GM19438 (cell line): ENCODE measurements around the gene EIF2B4.
A peak's percentile ranks its signal among the peaks of the same experiment; 100 is the strongest.
"Not testable (repeated sequence)": the region's sequence is repeated elsewhere in the genome, so short reads cannot be mapped to it uniquely, and the experiment has no call there.

ENCODE experiments used
- ATAC-seq: cut with Tn5 transposase; IDR thresholded peaks from one replicate; pipeline ENCODE4 v1.9.1; 2021; ENCODE audit warnings: low read depth; ENCODE audit not compliant: unreplicated experiment

The EIF2B4 gene

DNA sequence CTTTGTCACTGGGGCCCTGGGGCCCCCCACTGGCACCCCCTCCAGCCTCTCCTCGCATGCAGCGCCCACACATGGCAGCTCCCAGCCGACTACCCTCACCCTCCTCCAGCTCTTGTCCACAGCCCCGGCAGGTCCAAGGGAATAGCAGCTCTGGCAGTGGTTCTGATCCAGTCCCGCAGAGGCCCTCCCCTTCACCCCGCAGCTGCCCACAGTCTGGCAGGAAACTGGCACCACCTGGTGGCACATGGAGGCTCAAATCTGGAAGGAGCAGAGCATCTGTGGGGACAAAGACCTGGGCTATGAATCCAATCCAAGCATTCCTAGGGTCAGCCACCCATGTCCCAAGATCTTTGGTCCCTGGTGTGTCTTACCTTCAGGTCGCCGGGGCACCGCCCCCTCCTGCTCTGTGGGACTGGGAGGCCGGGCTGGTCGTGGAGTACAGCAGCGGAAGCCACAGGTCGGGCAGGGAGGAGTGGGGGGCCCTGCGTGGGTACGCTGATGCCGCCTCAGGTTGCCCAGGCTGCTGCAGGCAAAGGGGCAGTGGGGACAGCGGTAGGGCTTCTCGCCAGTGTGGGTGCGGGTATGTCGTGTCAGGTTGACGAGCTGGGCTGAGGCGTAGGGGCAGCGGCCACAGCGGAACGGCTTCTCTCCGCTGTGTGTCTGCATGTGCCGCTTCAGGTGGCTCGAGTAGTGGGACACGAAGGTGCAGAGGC is 8.1 kb upstream of the EIF2B4 start:
- no peak for ATAC-seq

DNA sequence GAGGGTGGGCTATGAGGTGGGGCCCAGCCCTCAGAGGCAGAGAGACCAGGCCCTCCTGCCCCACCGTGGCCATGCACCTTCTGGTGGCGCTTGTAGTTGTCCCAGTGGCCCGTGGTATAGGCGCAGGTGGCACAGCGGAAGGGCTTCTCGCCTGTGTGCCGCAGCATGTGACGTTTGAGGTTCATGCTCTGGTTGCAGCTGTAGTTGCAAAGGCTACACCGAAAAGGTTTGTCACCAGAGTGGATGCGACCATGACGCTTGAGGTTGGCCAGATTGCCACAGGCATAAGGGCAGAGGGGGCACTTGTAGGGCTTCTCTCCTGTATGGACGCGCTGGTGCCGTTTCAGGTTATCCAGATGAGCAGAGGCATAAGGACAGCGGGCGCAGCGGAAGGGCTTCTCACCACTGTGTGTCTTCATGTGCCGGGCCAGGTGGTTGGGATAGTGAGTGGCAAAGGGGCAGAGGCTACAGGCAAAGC is 7.5 kb upstream of the EIF2B4 start:
- ATAC-seq = no peak

DNA sequence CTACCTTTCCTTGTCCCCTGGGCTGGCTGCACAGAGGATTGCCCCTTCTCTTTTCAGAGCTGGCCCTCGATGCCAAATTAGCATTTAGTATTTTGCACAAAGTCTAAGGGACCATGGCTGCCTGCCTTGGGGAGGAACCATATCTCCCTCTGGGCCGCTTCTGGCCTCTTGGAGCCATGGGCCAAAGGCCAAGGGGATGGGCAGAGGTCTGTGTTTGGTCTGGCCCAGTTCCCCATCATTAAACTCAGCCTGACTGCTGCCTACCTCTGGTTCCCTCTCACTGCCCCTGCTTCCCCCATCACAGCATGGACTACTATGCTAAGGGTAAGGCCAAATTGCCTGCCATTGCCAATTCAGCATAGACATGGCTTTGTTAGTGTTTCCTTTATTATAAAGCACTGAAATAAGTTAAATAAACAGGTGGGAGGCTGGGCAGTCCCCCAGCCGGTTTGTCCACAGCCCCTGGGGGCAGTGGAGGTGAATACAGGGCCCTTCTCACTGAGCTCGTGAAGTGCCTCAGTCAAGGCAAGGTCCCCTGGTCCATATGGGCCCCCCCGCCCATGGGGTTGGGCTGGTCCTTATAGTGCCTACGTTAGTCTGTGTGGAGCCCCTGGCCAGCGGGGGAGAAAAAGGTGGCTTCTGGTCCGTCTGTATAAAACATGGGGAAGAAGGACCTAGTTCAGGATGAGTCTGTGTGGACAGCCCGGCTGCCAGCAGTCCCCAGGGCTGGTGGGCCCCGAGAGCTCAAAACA is 6.9 kb upstream of the EIF2B4 start:
- no peak for ATAC-seq

DNA sequence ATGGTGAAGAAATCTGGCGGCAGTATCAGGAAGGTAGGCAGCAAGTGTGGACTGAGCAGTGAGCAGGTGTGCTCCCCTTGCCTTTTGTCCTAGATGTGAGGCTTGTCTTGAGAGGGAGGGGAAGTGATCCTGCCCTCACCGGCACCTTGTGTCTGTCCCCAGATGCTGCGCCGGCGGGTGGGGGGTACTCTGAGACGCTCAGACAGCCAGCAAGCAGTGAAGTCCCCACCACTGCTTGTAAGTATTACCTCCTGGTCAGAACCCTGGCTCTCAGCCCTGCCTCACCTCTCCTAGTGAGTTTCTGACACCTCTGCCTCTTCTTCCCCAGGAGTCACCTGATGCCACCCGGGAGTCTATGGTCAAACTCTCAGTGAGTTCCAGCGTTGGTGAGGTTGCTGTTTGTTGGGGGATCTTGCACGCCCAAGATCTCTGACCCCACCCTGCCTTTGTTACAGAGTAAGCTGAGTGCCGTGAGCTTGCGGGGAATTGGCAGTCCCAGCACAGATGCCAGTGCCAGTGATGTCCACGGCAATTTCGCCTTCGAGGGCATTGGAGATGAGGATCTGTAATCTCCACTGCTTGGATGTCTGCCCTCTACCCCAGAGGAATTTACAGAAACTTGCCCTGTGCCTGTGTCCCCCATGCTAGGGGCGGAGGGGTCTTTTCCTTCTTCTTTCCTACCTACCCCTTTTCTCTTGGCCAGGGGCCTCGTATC is 6.2 kb upstream of the EIF2B4 start:
- no peak for ATAC-seq

DNA sequence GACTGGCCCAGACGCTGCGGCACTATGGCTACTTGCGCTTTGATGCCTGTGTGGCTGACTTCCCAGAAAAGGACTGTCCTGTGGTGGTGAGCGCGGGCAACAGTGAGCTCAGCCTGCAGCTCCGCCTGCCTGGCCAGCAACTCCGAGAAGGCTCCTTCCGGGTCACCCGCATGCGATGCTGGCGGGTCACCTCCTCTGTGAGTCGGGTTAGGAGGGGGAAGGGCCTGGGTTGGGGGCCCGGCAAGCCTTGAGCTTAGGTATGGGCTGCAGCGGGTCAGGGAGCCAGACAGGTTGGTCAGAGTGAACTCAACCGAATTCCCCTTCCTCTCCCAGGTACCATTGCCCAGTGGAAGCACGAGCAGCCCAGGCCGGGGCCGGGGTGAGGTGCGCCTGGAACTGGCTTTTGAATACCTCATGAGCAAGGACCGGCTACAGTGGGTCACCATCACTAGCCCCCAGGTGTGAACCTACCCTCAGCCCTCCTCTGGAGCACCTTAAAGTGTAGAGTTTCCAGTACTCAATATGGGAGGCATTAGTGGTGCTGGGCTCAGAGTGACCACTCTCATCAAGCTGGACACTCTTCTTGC is 5.5 kb upstream of the EIF2B4 start:
- no peak for ATAC-seq

DNA sequence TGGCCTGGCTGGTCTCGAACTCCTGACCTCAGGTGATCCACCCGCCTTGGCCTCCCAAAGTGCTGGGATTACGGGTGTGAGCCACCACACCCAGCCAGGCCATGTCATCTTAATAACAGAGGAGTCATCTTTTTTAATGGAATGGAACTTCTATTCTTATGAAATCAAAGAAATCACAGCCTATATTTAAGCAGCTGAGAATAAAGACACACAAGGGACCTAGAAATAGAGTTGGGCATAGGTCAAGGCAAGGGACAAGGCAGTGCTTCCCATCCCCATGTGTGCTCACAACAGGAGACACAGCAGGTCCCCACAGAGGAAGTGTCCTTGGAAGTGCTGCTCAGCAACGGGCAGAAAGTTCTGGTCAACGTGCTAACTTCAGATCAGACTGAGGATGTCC is 3.4 kb upstream of the EIF2B4 start:
- ATAC-seq = no peak

DNA sequence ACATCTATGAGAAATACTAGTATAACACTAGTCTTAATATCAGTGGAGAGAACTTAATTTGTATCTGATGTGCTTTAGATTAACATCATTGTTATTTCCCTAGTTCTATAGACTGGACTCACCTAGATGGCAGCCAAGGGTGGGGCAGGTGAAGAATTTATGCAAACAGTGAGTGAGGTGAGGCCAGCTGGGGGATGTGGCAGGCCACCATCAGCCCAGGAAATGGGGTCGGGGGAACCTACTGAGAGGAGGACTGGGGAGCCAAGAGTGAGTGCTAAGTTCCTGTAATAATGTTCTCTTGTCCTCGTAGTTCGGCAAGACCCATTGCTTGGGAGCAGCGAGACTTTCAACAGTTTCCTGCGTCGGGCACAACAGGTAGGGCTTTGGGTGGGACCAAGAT is 2.8 kb upstream of the EIF2B4 start:
- ATAC-seq = no peak

DNA sequence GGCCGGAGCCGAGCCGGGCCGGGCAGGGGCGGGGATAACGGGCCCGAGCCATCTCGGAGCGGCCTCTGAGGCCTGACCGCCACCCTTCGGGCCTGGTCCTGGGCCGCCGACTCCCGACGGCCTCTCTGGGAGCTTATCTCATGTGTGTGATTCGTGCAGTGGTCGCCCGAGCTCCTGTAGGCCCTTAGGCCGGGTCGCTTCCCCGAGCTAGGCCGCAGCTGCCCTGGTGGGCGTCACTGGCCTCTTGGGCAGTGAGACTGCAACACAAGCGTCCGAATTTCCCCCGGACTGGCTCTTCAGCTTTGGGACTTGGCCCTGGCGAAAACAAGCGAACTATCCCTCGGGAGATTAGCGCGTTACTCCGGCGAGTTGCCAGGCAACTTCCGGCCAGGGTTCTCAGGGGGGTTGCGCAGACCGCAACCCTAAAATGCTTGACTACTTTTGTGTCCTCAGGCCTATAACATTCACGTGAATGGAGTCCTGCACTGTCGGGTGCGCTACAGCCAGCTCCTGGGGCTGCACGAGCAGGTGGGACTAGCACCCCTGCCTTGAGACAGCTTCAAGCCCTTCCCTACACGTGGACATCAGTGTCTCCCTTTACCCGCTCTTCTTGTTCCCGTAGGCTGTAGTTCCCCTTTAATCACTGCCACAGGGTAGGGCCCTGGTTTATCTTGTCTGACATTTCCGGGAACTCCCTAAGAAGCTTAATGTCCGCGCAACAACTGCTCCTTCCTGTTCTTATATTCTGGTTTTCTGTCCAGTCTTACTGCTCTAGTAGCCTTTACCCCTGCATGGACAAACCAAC is 880 bp upstream of the EIF2B4 start:
- ATAC-seq = peak; percentile 28

DNA sequence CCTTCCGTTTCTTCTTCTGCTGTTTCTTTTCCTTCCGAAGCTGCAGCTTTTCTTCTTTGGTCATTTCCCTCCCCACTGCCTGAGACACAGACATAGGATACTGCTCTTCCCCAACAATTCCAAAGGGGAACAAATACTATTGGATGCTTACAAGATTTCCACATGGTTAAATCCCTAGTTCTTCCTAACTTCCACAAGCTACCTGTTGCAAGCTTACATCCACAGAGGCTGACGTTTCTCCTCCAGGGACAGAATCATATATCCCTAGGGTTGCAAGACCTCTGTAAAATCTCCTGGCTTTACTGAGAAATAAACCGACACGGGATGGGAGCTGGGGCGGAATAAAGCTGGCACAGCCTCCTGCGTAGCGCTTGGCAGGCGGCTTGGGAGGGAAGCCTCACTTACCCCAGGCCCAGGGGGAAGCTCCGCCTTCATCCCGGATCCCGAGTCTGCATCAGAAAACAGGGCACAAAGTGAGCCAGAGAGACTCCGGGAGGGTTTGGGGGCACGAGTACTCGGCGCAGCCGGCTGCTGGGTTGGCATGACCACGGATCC is 590 bp downstream of the EIF2B4 start:
- ATAC-seq = no peak

DNA sequence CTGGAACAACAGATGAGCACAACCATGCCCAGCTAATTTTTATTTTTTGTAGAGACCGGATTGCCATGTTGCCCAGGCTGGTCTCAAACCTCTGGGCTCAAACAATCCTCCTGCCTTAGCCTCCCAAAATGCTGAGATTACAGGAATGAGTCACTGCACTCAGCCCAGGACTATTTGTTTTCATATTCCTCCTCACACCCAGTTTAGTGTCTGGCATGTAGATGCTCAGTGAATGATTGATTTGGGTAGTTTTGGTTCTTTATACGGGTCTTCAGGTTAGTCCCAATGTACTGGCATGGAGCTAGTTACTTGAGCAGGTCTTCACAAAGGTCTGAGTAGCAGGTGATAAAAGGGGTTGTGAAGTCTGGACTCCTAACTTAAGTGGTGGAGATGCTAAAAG is 6.2 kb downstream of the EIF2B4 start:
- ATAC-seq = no peak

DNA sequence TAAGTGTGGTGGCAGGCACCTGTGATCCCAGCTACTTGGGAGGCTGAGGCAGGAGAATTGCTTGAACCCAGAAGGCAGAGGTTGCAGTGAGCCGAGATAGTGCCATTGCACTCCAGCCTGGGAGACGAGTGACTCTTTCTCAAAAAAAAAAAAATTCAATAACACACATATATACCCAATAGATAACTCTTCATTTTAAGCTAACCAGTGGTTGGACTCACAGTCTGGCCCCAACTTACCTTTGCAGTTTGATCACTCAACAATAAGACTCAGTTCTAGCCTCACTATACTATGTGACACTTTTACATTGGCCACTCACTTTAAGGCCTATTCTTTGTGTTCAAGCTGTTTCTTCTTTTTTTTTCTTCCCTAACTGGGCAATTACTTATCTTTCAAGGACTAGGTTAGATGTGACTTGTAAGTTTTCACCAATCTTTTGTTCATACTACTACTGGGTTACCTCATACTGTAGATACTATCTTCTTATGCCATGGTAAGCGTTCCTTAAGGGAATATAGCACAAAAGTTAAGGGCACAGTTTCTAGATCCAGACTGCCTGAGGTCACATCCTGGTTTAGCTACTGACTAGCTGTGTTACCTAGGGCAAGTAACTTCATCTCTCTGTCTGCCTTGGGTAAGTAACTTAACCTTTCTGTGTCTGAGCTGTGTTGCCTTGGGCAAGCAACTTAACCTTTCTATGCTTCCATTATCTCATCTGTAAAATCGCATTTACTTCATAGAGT is 7.3 kb downstream of the EIF2B4 start:
- no peak for ATAC-seq

DNA sequence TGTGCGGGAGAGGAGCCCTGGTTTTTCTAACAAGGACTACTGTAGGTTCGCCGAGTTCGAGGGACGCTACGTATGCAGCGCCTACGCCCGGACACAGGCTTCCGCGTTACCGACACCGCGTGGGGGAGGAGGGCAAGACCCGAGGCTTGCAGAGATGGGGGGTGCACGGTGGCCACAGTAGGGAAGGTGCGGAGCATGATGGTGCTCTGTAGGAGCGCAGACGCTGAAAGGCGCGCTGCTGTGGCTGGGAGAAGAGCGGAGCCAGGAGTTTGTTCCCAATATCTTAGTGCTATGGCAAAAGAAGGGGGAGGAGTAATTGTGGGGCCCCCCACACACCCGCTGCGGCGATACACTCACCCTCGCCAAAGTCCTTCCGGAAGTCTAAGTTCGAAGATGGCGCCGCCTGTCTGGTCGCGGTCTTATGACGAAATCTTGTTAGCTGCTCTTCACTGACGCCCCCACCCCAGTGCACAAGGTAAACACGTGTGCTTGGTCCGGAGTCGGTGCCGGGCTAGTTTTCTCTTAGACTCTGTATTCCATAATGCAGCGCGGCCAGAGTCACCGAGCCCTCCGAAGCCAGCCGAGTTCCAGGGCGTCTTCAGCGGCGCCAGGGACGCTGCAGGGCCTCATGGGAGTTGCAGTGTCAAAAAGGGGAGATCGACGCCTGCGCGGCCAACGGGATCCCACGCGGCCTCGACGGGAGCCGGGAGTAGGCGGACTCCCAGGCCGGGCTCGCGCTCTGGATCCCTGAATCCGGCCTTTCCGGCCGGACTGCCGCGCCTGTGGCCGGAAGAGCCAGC is 13.6 kb downstream of the EIF2B4 start, which contains the start of gene GTF3C2:
Gene GTF3C2, minus strand, starts transcription at position 383 of the 800 bp plus-strand sequence. CDS start 13,210 bp downstream, outside the sequence.
- peak; percentile 85 for ATAC-seq

DNA sequence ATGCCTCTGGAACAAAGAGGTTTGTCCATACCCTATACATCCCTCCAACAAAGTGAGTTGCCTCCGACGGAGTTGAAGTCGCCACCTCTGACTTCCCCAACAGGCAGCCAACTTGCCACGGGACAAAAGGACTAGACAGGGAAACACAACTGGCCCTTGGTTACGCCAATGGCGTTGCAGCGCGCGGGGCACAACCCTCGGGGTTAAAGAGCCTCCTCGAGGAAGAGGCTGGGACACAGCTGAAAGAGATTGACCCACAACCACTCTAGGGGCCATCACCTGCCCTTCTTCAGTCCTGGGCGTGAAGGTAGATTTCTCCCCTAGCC is 14.1 kb downstream of the EIF2B4 start:
- ATAC-seq = peak; percentile 36

DNA sequence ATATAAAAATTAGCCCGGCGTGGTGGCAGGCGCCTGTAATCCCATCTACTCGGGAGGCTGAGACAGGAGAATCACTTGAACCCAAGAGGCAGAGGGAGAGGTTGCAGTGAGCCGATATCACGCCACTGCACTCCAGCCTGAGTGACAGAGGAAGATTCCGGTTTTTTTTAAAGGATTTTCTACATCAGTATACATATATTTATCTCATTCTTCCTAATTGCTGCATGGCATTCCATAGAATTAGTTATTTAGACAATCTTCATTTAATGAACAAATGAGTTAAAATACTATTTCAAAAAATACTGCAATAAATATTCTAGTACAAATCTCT is 15.6 kb downstream of the EIF2B4 start:
- ATAC-seq = no peak

DNA sequence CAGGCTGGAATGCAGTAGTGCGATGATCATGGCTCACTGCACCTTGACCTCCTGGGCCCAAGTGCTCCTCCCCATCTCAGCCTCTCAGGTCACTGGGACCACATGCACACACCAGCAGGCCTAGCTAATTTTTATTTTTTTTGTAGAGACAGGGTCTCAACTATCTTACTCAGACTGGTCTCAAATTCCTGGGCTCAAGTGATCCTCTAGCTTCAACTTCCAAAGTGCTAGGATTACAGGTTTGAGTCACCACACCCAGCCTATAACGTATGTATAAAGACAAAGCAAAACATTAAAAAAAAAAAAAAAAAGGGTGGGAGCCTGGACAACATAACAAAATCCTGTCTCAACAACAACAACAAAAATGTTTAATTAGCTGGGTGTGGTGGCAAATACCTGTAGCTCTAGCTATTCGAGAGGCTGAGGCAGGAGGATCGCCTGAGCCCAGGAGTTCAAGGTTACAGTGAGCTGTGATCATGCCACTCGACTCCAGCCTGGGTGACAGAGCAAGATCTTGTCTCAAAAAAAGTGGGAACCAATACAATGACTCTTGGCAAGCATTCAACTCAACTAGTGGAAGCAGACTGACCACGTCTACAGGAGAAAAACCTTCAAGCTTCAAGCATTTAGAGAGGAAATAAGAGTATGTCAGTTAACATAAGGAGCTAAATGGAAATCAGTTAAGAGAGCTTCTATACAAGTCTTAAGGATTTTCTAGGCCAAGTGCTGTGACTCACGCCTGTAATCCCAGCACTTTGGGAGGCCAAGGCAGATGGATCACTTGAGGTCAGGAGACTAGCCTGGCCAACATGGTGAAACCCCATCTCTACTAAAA is 16.2 kb downstream of the EIF2B4 start:
- no peak for ATAC-seq

DNA sequence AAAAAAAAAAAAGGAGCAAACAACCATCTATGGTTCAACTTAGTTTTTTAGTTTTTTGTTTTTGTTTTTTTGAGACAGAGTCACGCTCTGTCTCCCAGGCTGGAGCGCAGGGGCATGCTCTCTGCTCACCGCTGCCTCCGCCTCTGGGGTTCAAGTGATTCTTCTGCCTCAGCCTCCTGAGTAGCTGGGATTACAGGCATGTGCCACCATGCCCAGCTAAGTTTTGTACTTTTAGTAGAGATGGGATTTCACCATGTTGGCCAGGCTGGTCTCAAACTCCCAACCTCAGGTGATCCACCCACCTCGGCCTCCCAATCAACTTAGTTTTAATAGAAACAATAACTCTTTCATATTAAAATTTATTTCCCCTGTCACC is 16.8 kb downstream of the EIF2B4 start:
- not testable (repeated sequence) for ATAC-seq

DNA sequence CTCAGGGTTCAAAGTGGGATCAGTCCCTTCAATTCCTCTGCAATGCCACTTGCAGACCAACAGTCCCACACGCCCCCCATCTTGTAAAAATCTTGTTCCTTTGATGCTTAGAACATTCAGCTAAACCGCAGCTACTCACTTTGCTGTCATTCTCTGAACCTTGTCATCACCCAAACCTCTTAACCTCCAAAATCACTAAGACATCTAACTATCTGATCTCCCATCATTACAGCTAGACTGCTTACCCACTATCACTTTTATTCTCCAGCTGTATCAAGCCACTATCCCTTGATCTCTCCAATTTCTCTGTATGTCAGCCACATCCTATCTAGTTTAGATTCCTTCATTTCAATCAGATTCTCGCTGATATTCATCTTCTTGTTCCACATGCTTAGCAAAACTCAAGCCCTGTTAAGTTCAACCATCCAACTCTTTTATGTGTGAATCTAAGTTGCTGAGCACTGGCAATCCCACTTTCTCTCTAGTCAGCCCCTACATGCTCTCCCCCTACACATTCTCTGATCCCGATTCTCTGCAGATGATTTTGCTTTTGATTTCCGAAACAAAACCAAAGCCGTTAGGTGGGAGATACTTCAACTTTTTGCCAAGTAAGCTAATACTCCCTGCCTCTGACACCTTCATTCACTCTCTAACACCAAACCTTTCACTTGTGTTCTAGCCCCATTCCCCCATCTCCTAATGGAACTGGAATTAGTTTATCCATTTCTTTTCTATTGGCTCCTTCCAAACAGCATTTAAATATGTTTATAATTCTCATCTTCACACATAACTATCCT is 18.1 kb downstream of the EIF2B4 start:
- no peak for ATAC-seq
